Subcutaneous adipose tissue (tissue), 4 donors: ENCODE measurements around the gene CSTF2T. TPM values are rescaled to one million over a fixed set of nuclear protein-coding genes. Genes with fewer than 3 reads are reported as not detected.

Experiments used
- CTCF ChIP-seq: fragments of 450-650 bp; IDR thresholded peaks from one replicate; pipeline ENCODE4 v1.5.1; 2016; ENCODE audit warnings: low read depth, mild to moderate bottlenecking, control low read depth, antibody characterized with exemption, moderate library complexity
- total RNA-seq, 4 donors: library from RNA; depleted of rRNA; stranded (reverse); fragments of >200 nt; gene quantifications; one replicate each; pipeline ENCODE4 v1.1.0, GENCODE V29; 2016

Gene CSTF2T
- total RNA-seq, 4 donors from 2014 or later = 17.0 to 22.2 (median 20.4) TPM

GRCh38 chr10:51666456-51666855 is 32.9 kb downstream of the CSTF2T start:
- no peak for TF ChIP-seq CTCF

- no peak for TF ChIP-seq CTCF
Observed at GRCh38 chr10:51663086-51663485, 36.3 kb downstream of the CSTF2T start.

- no peak for TF ChIP-seq CTCF
Observed at GRCh38 chr10:51659344-51659743, 40.1 kb downstream of the CSTF2T start.

- TF ChIP-seq CTCF = no peak
Observed at GRCh38 chr10:51658000-51658399, 41.4 kb downstream of the CSTF2T start.

GRCh38 chr10:51656503-51656902 is 42.9 kb downstream of the CSTF2T start:
- TF ChIP-seq CTCF = no peak

GRCh38 chr10:51654918-51655317 is 44.5 kb downstream of the CSTF2T start:
- TF ChIP-seq CTCF = no peak

GRCh38 chr10:51653025-51653424 is 46.4 kb downstream of the CSTF2T start:
- no peak for TF ChIP-seq CTCF
